Lower leg skin (tissue), 4 donors: ENCODE data around the gene TMEM200A. TPM values are rescaled to one million over a fixed set of nuclear protein-coding genes. Genes with fewer than 3 reads are reported as not detected.
"Not testable (repeated sequence)": the region's sequence is repeated elsewhere in the genome, so short reads cannot be mapped to it uniquely, and the experiment has no call there.

Source experiments
- DNase-seq, 2 donors: peaks; one replicate each; pipeline ENCODE4 v3.0.0-alpha.2; 2019; ENCODE audit warnings: low spot score in 2 of 2
- H3K4me3 ChIP-seq: fragments of 200-600 bp; sonication (generic); 2 replicates; pipeline ENCODE4 v1.5.1; 2017; ENCODE audit warnings: mild to moderate bottlenecking, low read depth; ENCODE audit not compliant: poor library complexity, severe bottlenecking
- POLR2A ChIP-seq, 2 donors: fragments of 450-650 bp; IDR thresholded peaks; one replicate each; pipeline ENCODE4 v1.6.1; 2016 to 2017; ENCODE audit warnings: antibody characterized with exemption in 2 of 2, mild to moderate bottlenecking in 1 of 2, moderate library complexity in 1 of 2
- WGBS, 2 donors: methylation state at CpG; one replicate each; pipeline ENCODE4 v1.1.5; 2018; 5-methylcytosine and 5-hydroxymethylcytosine counted together
- intact Hi-C: fragments of 100-400 bp; cut with DNase I; formaldehyde crosslinking; loops from one replicate; pipeline ENCODE4 v1.15.0; 2023; ENCODE audit warnings: low total_unique reads
- total RNA-seq, 4 donors: library from RNA; depleted of rRNA; stranded (reverse); fragments of >200 nt; gene quantifications; one replicate each; pipeline ENCODE4 v1.1.0, GENCODE V29; 2016
- TF ChIP-seq, protein P1 (sequence below), 3 donors: fragments of 450-650 bp; IDR thresholded peaks; one replicate each; pipeline ENCODE4 v1.5.1; 2016; ENCODE audit warnings: antibody characterized with exemption in 3 of 3, mild to moderate bottlenecking in 3 of 3, moderate library complexity in 2 of 3

The TMEM200A gene
- total RNA-seq, 4 donors from 2014 or later, result 0.23 to 1.6 (median 0.68) TPM

DNA sequence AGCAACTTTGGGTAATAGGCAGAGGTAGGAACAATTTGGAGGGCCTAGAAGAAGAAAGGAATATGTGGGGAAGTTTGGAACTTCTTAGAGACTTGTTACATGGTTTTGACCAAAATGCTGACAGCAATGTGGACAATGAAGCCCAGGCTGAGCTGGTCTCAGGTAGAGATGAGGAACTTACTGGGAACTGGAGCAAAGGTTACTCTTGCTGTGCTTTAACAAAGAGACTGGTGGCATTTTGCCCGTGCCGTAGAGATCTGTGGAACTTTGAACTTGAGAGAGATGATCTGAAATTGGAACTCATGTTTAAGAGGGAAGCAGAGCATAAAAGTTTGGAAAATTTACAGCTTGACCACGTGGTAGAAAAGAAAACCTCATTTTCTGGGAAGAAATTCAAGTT lies 28.3 kb upstream of the TMEM200A start:
- WGBS, 2 donors, result 58 to 60% methylated on average over 3 of the region's 3 CpGs

DNA sequence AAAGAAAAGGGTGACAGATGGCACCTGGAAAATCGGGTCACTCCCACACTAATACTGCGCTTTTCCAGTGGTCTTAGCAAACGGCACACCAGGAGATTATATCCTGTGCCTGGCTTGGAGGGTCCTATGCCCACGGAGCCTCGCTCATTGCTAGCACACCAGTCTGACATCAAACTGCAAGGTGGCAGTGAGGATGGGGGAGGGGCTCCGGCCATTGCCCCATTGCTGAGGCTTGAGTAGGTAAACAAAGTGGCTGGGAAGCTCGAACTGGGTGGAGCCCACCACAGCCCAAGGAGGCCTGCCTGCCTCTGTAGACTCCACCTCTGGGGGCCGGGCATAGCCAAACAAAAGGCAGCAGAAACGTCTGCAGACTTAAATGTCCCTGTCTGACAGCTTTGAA lies 19.5 kb upstream of the TMEM200A start:
- DNase-seq, H3K4me3 ChIP-seq, intact Hi-C loops: not testable (repeated sequence)
- 93 to 94% methylated on average over 9 of the region's 9 CpGs for WGBS, 2 donors

More for the DNA sequence above, 28.3 kb upstream of the TMEM200A start:
- no peak for DNase-seq
- intact Hi-C loops, result no loop called here
- H3K4me3 ChIP-seq, result no peak overlapping the region
- TF ChIP-seq, protein P1, sequence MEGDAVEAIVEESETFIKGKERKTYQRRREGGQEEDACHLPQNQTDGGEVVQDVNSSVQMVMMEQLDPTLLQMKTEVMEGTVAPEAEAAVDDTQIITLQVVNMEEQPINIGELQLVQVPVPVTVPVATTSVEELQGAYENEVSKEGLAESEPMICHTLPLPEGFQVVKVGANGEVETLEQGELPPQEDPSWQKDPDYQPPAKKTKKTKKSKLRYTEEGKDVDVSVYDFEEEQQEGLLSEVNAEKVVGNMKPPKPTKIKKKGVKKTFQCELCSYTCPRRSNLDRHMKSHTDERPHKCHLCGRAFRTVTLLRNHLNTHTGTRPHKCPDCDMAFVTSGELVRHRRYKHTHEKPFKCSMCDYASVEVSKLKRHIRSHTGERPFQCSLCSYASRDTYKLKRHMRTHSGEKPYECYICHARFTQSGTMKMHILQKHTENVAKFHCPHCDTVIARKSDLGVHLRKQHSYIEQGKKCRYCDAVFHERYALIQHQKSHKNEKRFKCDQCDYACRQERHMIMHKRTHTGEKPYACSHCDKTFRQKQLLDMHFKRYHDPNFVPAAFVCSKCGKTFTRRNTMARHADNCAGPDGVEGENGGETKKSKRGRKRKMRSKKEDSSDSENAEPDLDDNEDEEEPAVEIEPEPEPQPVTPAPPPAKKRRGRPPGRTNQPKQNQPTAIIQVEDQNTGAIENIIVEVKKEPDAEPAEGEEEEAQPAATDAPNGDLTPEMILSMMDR (IDR thresholded peaks at IDR 0.05), result no peak
- no peak for TF ChIP-seq POLR2A (IDR thresholded peaks at IDR 0.05)

DNA sequence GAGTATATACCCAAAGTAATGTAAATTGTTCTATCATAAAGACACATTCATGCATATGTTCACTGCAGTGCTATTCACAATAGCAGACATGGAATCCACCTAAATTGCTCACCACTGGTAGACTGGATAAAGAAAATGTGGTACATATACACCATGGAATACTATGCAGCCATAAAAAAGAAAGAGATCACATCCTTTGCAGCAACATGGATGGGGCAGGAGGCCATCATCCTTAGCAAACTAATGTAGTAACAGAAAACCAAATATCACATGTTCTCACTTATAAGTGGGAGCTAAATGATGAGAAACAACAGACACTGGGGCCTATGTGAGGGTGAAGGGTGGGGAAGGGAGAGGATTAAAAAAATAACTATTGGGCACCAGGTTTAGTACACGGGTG lies 11.5 kb upstream of the TMEM200A start:
- no peak for TF ChIP-seq POLR2A (IDR thresholded peaks at IDR 0.05)
- TF ChIP-seq, protein P1 (IDR thresholded peaks at IDR 0.05), result no peak
- no peak for DNase-seq
- intact Hi-C loops, result no loop called here
- 82 to 91% methylated on average over 1 of the region's 1 CpG for WGBS, 2 donors
- H3K4me3 ChIP-seq, result no peak overlapping the region

DNA sequence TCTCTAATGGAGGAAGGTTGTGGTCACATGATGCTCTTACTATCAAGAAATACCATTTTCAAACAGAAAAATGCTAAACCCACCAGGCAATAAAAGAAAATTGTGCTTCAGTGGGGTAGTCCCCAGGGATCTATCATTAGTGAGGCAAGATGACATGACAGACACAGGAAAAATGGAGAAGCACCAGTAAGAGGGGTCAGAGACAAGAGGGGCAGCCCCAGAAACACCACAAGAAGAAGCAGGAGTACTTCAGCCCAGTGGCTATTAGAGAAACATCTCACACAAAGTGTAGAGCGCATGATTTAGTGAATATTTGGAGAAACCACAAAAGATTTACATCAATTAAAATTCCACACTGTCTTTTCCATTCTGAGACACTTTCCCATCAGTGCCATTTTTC lies 10.2 kb upstream of the TMEM200A start:
- no peak for DNase-seq
- intact Hi-C loops, result no loop called here
- no peak overlapping the region for H3K4me3 ChIP-seq
- TF ChIP-seq, protein P1 (IDR thresholded peaks at IDR 0.05), result no peak
- no peak for TF ChIP-seq POLR2A (IDR thresholded peaks at IDR 0.05)
- WGBS, 2 donors, result 89 to 97% methylated on average over 1 of the region's 1 CpG

DNA sequence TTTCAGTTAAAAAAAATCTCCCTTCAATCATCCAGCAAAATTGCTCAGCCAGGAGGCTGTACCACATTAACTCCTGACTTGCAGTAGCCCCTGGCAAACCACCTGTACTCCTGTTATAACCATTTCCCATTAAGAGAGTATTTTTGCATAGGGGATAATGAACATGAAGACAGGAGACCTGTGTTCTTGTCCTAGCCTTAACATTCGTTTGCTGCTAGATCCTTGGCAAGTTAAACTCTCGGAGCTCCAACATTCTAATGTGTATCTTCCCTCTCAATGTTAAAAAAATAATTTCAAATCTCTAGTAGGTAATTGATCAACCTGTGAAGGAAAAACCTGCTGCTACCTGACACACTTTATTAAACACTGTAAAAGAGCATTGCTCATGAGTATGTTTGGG lies 8.4 kb upstream of the TMEM200A start:
- 47% methylated on average over 2 of the region's 2 CpGs for WGBS, 2 donors
- no peak for DNase-seq
- intact Hi-C loops, result no loop called here
- TF ChIP-seq POLR2A (IDR thresholded peaks at IDR 0.05), result no peak
- TF ChIP-seq, protein P1 (IDR thresholded peaks at IDR 0.05), result no peak
- no peak overlapping the region for H3K4me3 ChIP-seq

DNA sequence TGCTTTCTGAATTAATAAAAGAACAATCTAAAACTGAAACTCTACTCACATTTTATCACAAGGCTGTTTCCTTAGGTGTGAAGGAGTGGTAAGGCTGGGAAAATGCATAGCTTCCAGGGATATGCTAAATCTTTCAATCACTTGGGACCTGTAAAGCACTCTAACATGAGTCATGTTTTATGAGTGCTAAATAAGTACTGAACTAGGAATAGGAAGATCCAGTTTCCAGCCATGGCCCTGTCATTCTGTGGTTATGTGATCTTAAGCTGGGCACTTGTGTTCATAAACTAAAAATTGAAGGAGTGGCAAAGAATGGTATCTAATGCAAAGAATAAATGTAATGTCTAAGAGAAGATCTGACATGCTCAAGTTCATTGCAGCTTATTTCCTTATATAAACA lies 6.1 kb upstream of the TMEM200A start:
- intact Hi-C loops, result no loop called here
- no peak for DNase-seq
- no peak overlapping the region for H3K4me3 ChIP-seq
- TF ChIP-seq, protein P1 (IDR thresholded peaks at IDR 0.05), result no peak
- TF ChIP-seq POLR2A (IDR thresholded peaks at IDR 0.05), result no peak
